ENCODE results near the gene SPATA2. TPM values are rescaled to one million over a fixed set of nuclear protein-coding genes. Genes with fewer than 3 reads are reported as not detected.

SPATA2 gene
- total RNA-seq, 1 experiment from 2014 or later, result 8.3 TPM

GRCh38 chr20:49951151-49951550 lies 35.8 kb upstream of the SPATA2 start:
- ChIA-PET POLR2A (no interaction called here), CTCF (interaction anchor here (1.1 to 1.3 kb wide), 2 partner anchors 14 to 120 kb away, joined by 3 read pairs; no protein-coding TSS in a partner anchor)
- Histone ChIP-seq H3K9me3 (ENCODE audit: control insufficient read depth, insufficient read depth, low read depth, low read length) (no peaks in the 10 kb centered on the region), H3K27me3 (ENCODE audit: control insufficient read depth, insufficient read depth, low read length) (no peaks in the 10 kb centered on the region), H3K27ac (ENCODE audit: low read length) (no peak overlapping the region), H3K4me1 (ENCODE audit: control insufficient read depth, insufficient read depth, low read length) (no peaks in the 10 kb centered on the region), H3K4me3 (ENCODE audit: low read depth in 2 of 2, low read length in 2 of 2) (no peak overlapping the region), H3K36me3 (ENCODE audit: control insufficient read depth, insufficient read depth, low read length) (peaks cover 25% of the 10 kb centered on the region)
- no TSS peak for BruUV-seq (replicated peaks)
- intact Hi-C loops (cut with micrococcal nuclease; ENCODE audit: unreplicated experiment), result no loop called here
- ATAC-seq (0 out of 2 replicates have a peak, but pooled peaks have one; percentile 17), DNase-seq (ENCODE audit: low read depth, low spot score) (no peak)
- no peak for TF ChIP-seq POLR2AphosphoS5 (IDR thresholded peaks at IDR 0.05; ENCODE audit: low read depth, low read length)
- TF ChIP-seq REST (IDR thresholded peaks at IDR 0.05; ENCODE audit: insufficient read depth in 1 of 2, low read depth in 2 of 2, low read length in 1 of 2), result no peak
- no peak for TF ChIP-seq SIN3A (IDR thresholded peaks at IDR 0.05; ENCODE audit: borderline replicate concordance, insufficient read depth, low read depth, low read length)
- no peak for TF ChIP-seq TCF7L2 (IDR thresholded peaks at IDR 0.05; ENCODE audit: low read depth, low read length)
- no peak for TF ChIP-seq CTCF (IDR thresholded peaks at IDR 0.05)
- in situ Hi-C loops (cut with HindIII; ENCODE audit: low pct_unique_long_range_greater_than_20kb, low sequenced_read_pairs), result no loop called here

GRCh38 chr20:49948809-49949507 lies 33.6 kb upstream of the SPATA2 start:
- no peaks in the 10 kb centered on the region for H3K4me1 ChIP-seq (ENCODE audit: control insufficient read depth, insufficient read depth, low read length)
- in situ Hi-C loops (cut with HindIII; ENCODE audit: low pct_unique_long_range_greater_than_20kb, low sequenced_read_pairs) (no loop called here), intact Hi-C loops (cut with micrococcal nuclease; ENCODE audit: unreplicated experiment) (no loop called here)
- no peaks in the 10 kb centered on the region for H3K27me3 ChIP-seq (ENCODE audit: control insufficient read depth, insufficient read depth, low read length)
- no peak overlapping the region for H3K27ac ChIP-seq (ENCODE audit: low read length)
- DNase-seq (ENCODE audit: low read depth, low spot score) (no peak), ATAC-seq (no peak)
- no TSS peak for BruUV-seq (replicated peaks)
- TF ChIP-seq POLR2AphosphoS5 (IDR thresholded peaks at IDR 0.05; ENCODE audit: low read depth, low read length) (no peak), TCF7L2 (IDR thresholded peaks at IDR 0.05; ENCODE audit: low read depth, low read length) (no peak), CTCF (IDR thresholded peaks at IDR 0.05) (no peak), REST (IDR thresholded peaks at IDR 0.05; ENCODE audit: insufficient read depth in 1 of 2, low read depth in 2 of 2, low read length in 1 of 2) (no peak), SIN3A (IDR thresholded peaks at IDR 0.05; ENCODE audit: borderline replicate concordance, insufficient read depth, low read depth, low read length) (no peak)
- H3K9me3 ChIP-seq (ENCODE audit: control insufficient read depth, insufficient read depth, low read depth, low read length), result no peaks in the 10 kb centered on the region
- peaks cover 31% of the 10 kb centered on the region for H3K36me3 ChIP-seq (ENCODE audit: control insufficient read depth, insufficient read depth, low read length)
- ChIA-PET POLR2A (no interaction called here), CTCF (no interaction called here)
- no peak overlapping the region for H3K4me3 ChIP-seq (ENCODE audit: low read depth in 2 of 2, low read length in 2 of 2)

All from Panc1 (cell line).